NT2/D1 (cell line): ENCODE data around the gene PPM1H.

Experiments
- DNase-seq: peaks from one replicate; pipeline ENCODE4 v3.0.0-alpha.2; 2011; ENCODE audit warnings: low read depth, low spot score
- H3K27me3 ChIP-seq: 2 replicates; pipeline ENCODE4 v1.6.0; 2011; ENCODE audit warnings: mild to moderate bottlenecking; ENCODE audit not compliant: insufficient read length, insufficient read depth
- H3K36me3 ChIP-seq: 2 replicates; pipeline ENCODE4 v1.6.1; 2011; ENCODE audit warnings: mild to moderate bottlenecking, low read length, mixed read lengths; ENCODE audit not compliant: insufficient read depth, insufficient read length
- H3K4me1 ChIP-seq: 2 replicates; pipeline ENCODE4 v1.5.1; 2011; ENCODE audit not compliant: insufficient read depth, insufficient read length
- H3K4me3 ChIP-seq: 2 replicates; pipeline ENCODE4 v1.5.1; 2011; ENCODE audit warnings: low read depth; ENCODE audit not compliant: insufficient read length
- H3K9ac ChIP-seq: 2 replicates; pipeline ENCODE4 v1.6.0; 2011; ENCODE audit warnings: low read depth; ENCODE audit not compliant: insufficient read length
- H3K9me3 ChIP-seq: 2 replicates; pipeline ENCODE4 v1.5.1; 2011; ENCODE audit warnings: mild to moderate bottlenecking, low read length; ENCODE audit not compliant: insufficient read depth
- SUZ12 ChIP-seq: IDR thresholded peaks from 2 replicates; pipeline ENCODE4 v1.6.1; 2011; ENCODE audit not compliant: insufficient read length, insufficient read depth; ENCODE audit errors: extremely low read depth
- YY1 ChIP-seq: IDR thresholded peaks from 2 replicates; pipeline ENCODE4 v1.6.1; 2011; ENCODE audit not compliant: insufficient read length, insufficient read depth
- ZNF274 ChIP-seq: IDR thresholded peaks from 2 replicates; pipeline ENCODE4 v1.6.1; 2011; ENCODE audit warnings: mild to moderate bottlenecking, low read depth, low read length

PPM1H gene

GRCh38 chr12:62866451-62867082, 68.4 kb downstream of the PPM1H start:
- TF ChIP-seq ZNF274: no peak
- no peak for TF ChIP-seq SUZ12
- no peak for TF ChIP-seq YY1
- H3K9me3 ChIP-seq: no peaks in the 10 kb centered on the region
- H3K36me3 ChIP-seq: no peaks in the 10 kb centered on the region
- H3K4me1 ChIP-seq: peaks cover 6% of the 10 kb centered on the region
- H3K4me3 ChIP-seq: no peak overlapping the region
- H3K27me3 ChIP-seq: no peaks in the 10 kb centered on the region
- DNase-seq: peak; percentile 36
- H3K9ac ChIP-seq: no peak overlapping the region

GRCh38 chr12:62865937-62866336, 69.0 kb downstream of the PPM1H start:
- Histone ChIP-seq H3K36me3 (no peaks in the 10 kb centered on the region), H3K9me3 (no peaks in the 10 kb centered on the region), H3K9ac (no peak overlapping the region), H3K27me3 (no peaks in the 10 kb centered on the region), H3K4me1 (peaks cover 6% of the 10 kb centered on the region), H3K4me3 (no peak overlapping the region)
- TF ChIP-seq SUZ12 (no peak), ZNF274 (no peak), YY1 (no peak)
- peak; percentile 42 for DNase-seq

GRCh38 chr12:62865065-62865464, 69.9 kb downstream of the PPM1H start:
- no peak for DNase-seq
- no peaks in the 10 kb centered on the region for H3K27me3 ChIP-seq
- H3K9me3 ChIP-seq: no peaks in the 10 kb centered on the region; the same call in 1 of the 2 replicates
- H3K4me1 ChIP-seq: peaks cover 6% of the 10 kb centered on the region
- TF ChIP-seq ZNF274: no peak
- TF ChIP-seq SUZ12: no peak
- TF ChIP-seq YY1: no peak
- H3K4me3 ChIP-seq: no peak overlapping the region
- no peak overlapping the region for H3K9ac ChIP-seq
- H3K36me3 ChIP-seq: no peaks in the 10 kb centered on the region

- TF ChIP-seq ZNF274 (no peak), YY1 (no peak), SUZ12 (no peak)
- Histone ChIP-seq H3K4me3 (no peak overlapping the region), H3K9me3 (no peaks in the 10 kb centered on the region; the same call in 1 of the 2 replicates), H3K36me3 (no peaks in the 10 kb centered on the region), H3K27me3 (no peaks in the 10 kb centered on the region), H3K9ac (no peak overlapping the region), H3K4me1 (peaks cover 6% of the 10 kb centered on the region)
- DNase-seq: no peak
These were observed 72.6 kb downstream of the PPM1H start for GRCh38 chr12:62862259-62862881.

GRCh38 chr12:62861586-62861985, 73.4 kb downstream of the PPM1H start:
- no peaks in the 10 kb centered on the region for H3K36me3 ChIP-seq
- H3K4me1 ChIP-seq: peaks cover 4% of the 10 kb centered on the region
- no peak overlapping the region for H3K4me3 ChIP-seq
- H3K9ac ChIP-seq: no peak overlapping the region
- no peaks in the 10 kb centered on the region for H3K27me3 ChIP-seq
- H3K9me3 ChIP-seq: no peaks in the 10 kb centered on the region; the same call in 1 of the 2 replicates
- no peak for DNase-seq
- TF ChIP-seq SUZ12 (no peak), ZNF274 (no peak), YY1 (no peak)

GRCh38 chr12:62860501-62861411, 74.2 kb downstream of the PPM1H start:
- DNase-seq: no peak
- TF ChIP-seq YY1 (no peak), ZNF274 (no peak), SUZ12 (no peak)
- Histone ChIP-seq H3K36me3 (no peaks in the 10 kb centered on the region), H3K9me3 (no peaks in the 10 kb centered on the region; the same call in 1 of the 2 replicates), H3K9ac (no peak overlapping the region), H3K27me3 (no peaks in the 10 kb centered on the region), H3K4me1 (no peaks in the 10 kb centered on the region), H3K4me3 (no peak overlapping the region)

- Histone ChIP-seq H3K36me3 (no peaks in the 10 kb centered on the region), H3K9ac (no peak overlapping the region), H3K4me3 (no peak overlapping the region), H3K27me3 (no peaks in the 10 kb centered on the region), H3K4me1 (no peaks in the 10 kb centered on the region), H3K9me3 (no peaks in the 10 kb centered on the region; the same call in 1 of the 2 replicates)
- DNase-seq: no peak
- no peak for TF ChIP-seq ZNF274
- no peak for TF ChIP-seq YY1
- no peak for TF ChIP-seq SUZ12
These were observed 74.9 kb downstream of the PPM1H start for GRCh38 chr12:62860020-62860419.
